Endothelial cell of umbilical vein (primary cell): ENCODE measurements around the gene CGNL1. TPM values are rescaled to one million over a fixed set of nuclear protein-coding genes. Genes with fewer than 3 reads are reported as not detected.

ENCODE experiments used
- BruUV-seq: library from RNA; stranded (reverse); fragments of 400-500 nt; replicated peaks from 2 replicates; lab custom pipeline; 2021; lab: Mats Ljungman, UMichigan
- CTCF ChIA-PET: fragments of 300-600, 350-600 bp; sonication (Branson Sonifier 250); formaldehyde crosslinking; loops from one replicate; lab custom pipeline; 2021; ENCODE audit warnings: antibody characterized with exemption, inconsistent platforms; lab: Charles Lee
- POLR2A ChIA-PET: fragments of 300-600, 350-600 bp; sonication (Branson Sonifier 250); formaldehyde crosslinking; loops from one replicate; lab custom pipeline; 2021; ENCODE audit warnings: antibody characterized with exemption, inconsistent platforms; lab: Charles Lee
- DNase-seq: peaks from one replicate; pipeline ENCODE4 v3.0.0-alpha.2; 2011; ENCODE audit warnings: low read depth, low spot score
- FAIRE-seq: peaks from 2 replicates; lab custom pipeline; 2011; peaks lifted over from hg19 to GRCh38; lab: Jason Lieb, UNC
- H2AFZ ChIP-seq: 2 replicates; pipeline ENCODE4 v1.6.0; 2012; ENCODE audit warnings: low read depth, low read length, control low read depth, inconsistent platforms
- H3K27ac ChIP-seq: 2 replicates; pipeline ENCODE4 v1.5.1; 2011; ENCODE audit warnings: low read depth, mild to moderate bottlenecking, control low read depth, low read length, moderate library complexity; ENCODE audit not compliant: insufficient read depth
- H3K27me3 ChIP-seq, 2 experiments: 2 replicates each; pipeline versions ENCODE4 v1.6.0 to v1.6.1; 2011; ENCODE audit warnings: low read length in 2 of 2, mixed read lengths in 1 of 2; ENCODE audit not compliant: control insufficient read depth in 2 of 2, insufficient read depth in 2 of 2
- H3K36me3 ChIP-seq, 2 experiments: 2 replicates in 1 of 2; 3 replicates in 1 of 2; pipeline ENCODE4 v1.5.1; 2011; ENCODE audit warnings: low read length in 2 of 2, mild to moderate bottlenecking in 1 of 2, moderate library complexity in 1 of 2; ENCODE audit not compliant: control insufficient read depth in 2 of 2, insufficient read depth in 2 of 2; ENCODE audit errors: extremely low read depth in 1 of 2
- H3K4me1 ChIP-seq: 3 replicates; pipeline ENCODE4 v1.5.1; 2011; ENCODE audit warnings: mild to moderate bottlenecking, low read length; ENCODE audit not compliant: control insufficient read depth, insufficient read depth; ENCODE audit errors: extremely low read depth
- H3K4me2 ChIP-seq: 2 replicates; pipeline ENCODE4 v1.6.1; 2011; ENCODE audit warnings: low read length, control low read depth, mixed read lengths; ENCODE audit not compliant: insufficient read depth
- H3K4me3 ChIP-seq, 3 experiments: fragments of 200-600 bp in 1 of 3; sonication (generic), shearing (Covaris generic) in 1 of 3; replicated peaks in 1 of 3; 2 replicates each; pipeline ENCODE4 v1.5.1; 2011 to 2016; ENCODE audit warnings: control low read depth in 3 of 3, low read length in 3 of 3, mild to moderate bottlenecking in 2 of 3, inconsistent platforms in 1 of 3, low read depth in 1 of 3, moderate library complexity in 1 of 3; ENCODE audit not compliant: insufficient read depth in 1 of 3
- H3K79me2 ChIP-seq: 2 replicates; pipeline ENCODE4 v1.6.0; 2012; ENCODE audit warnings: low read length, inconsistent platforms; ENCODE audit not compliant: control insufficient read depth, insufficient read depth
- H3K9ac ChIP-seq: replicated peaks from 2 replicates; pipeline ENCODE3; 2011; ENCODE audit warnings: low read length, control low read depth; ENCODE audit not compliant: insufficient read depth; ENCODE audit errors: extremely low read depth
- H3K9me1 ChIP-seq: replicated peaks from 3 replicates; pipeline ENCODE4 v1.6.0; 2011; ENCODE audit warnings: mild to moderate bottlenecking, low read length; ENCODE audit not compliant: control insufficient read depth, insufficient read depth; ENCODE audit errors: extremely low read depth
- H3K9me3 ChIP-seq: replicated peaks from 2 replicates; pipeline ENCODE4 v1.5.1; 2012; ENCODE audit warnings: low read length, inconsistent platforms; ENCODE audit not compliant: control insufficient read depth, insufficient read depth
- H4K20me1 ChIP-seq: replicated peaks from 2 replicates; pipeline ENCODE3; 2011; ENCODE audit warnings: mild to moderate bottlenecking, low read length; ENCODE audit not compliant: control insufficient read depth, insufficient read depth; ENCODE audit errors: extremely low read depth
- CTCF ChIP-seq, 2 donors: IDR thresholded peaks; 1 replicate in 1 of 2; 2 replicates in 1 of 2; pipeline ENCODE4 v1.5.1; 2011; ENCODE audit warnings: low read length in 2 of 2, mild to moderate bottlenecking in 2 of 2, moderate library complexity in 2 of 2, control low read depth in 1 of 2, inconsistent platforms in 1 of 2, low read depth in 1 of 2; ENCODE audit not compliant: insufficient read depth in 1 of 2; ENCODE audit errors: extremely low read depth in 1 of 2
- EZH2 ChIP-seq: IDR thresholded peaks from 2 replicates; pipeline ENCODE4 v1.6.1; 2012; ENCODE audit warnings: borderline replicate concordance, low read depth, mild to moderate bottlenecking, moderate library complexity, low read length, inconsistent platforms; ENCODE audit not compliant: severe bottlenecking
- FOS ChIP-seq: IDR thresholded peaks from 2 replicates; pipeline ENCODE4 v1.6.1; 2011; ENCODE audit warnings: mild to moderate bottlenecking, low read length, moderate library complexity, borderline replicate concordance; ENCODE audit not compliant: insufficient read depth
- GATA2 ChIP-seq: IDR thresholded peaks from 2 replicates; pipeline ENCODE4 v1.7.0; 2011; ENCODE audit warnings: low read depth, mild to moderate bottlenecking, moderate library complexity, mixed read lengths, low read length; ENCODE audit not compliant: insufficient read length, insufficient read depth
- JUN ChIP-seq: IDR thresholded peaks from 2 replicates; pipeline ENCODE4 v1.6.1; 2011; ENCODE audit warnings: borderline replicate concordance, low read depth; ENCODE audit not compliant: insufficient read length, insufficient read depth
- MAX ChIP-seq: IDR thresholded peaks from 2 replicates; pipeline ENCODE4 v1.6.1; 2011; ENCODE audit not compliant: insufficient read depth, insufficient read length
- MYC ChIP-seq: IDR thresholded peaks from one replicate; pipeline ENCODE4 v1.6.1; 2011; ENCODE audit warnings: mild to moderate bottlenecking, low read depth, low read length
- POLR2A ChIP-seq: IDR thresholded peaks from 2 replicates; pipeline ENCODE4 v1.6.1; 2012; ENCODE audit warnings: low read depth, mild to moderate bottlenecking, control low read depth, low read length
- POLR2AphosphoS5 ChIP-seq: IDR thresholded peaks from 2 replicates; pipeline ENCODE4 v1.6.1; 2012; ENCODE audit warnings: low read depth, mild to moderate bottlenecking, control low read depth, low read length, moderate library complexity; ENCODE audit not compliant: insufficient read depth
- dilution Hi-C: fragments of 300-500 bp; cut with MboI; formaldehyde crosslinking; loops from one replicate; pipeline ENCODE4 v1.15.0; 2019; ENCODE audit warnings: low sequenced_read_pairs; ENCODE audit not compliant: extremely low pct_ligation_motif_present
- intact Hi-C: fragments of 100-400 bp; cut with micrococcal nuclease; formaldehyde crosslinking; loops from one replicate; pipeline ENCODE4 v1.10.0; 2022
- polyA plus RNA-seq, 4 experiments: library from polyadenylated mRNA; depleted of rRNA in 3 of 4; stranded (reverse) in 3 of 4; unstranded in 1 of 4; fragments of >200 nt; gene quantifications; 2 replicates each; pipeline versions ENCODE4 v1.2.1 to v1.2.3, GENCODE V29; 2011 to 2012; ENCODE audit warnings: missing spikeins in 1 of 4
- total RNA-seq: library from RNA; stranded (reverse); gene quantifications from 2 replicates; pipeline ENCODE4 v1.2.3, GENCODE V29; 2021

CGNL1 gene
- total and polyA plus RNA-seq, 2 donors (not counting 3 experiments of a cell fraction or from before 2014, with no cell fraction given): 6.9 to 27.1 TPM

- BruUV-seq: no TSS peak
- ChIA-PET CTCF (interaction anchor here (0.8 to 4.3 kb wide), 8 partner anchors 10 to 358 kb away, joined by 3 to 30 read pairs (median 7); no protein-coding TSS in a partner anchor), POLR2A (no interaction called here)
Measured at GRCh38 chr15:57504599-57504940, 128.3 kb downstream of the CGNL1 start.

More at GRCh38 chr15:57504599-57504940, 128.3 kb downstream of the CGNL1 start:
- intact Hi-C loops: no loop called here
- H3K9me3 ChIP-seq: no peaks in the 10 kb centered on the region
- H3K4me1 ChIP-seq: peaks cover 30% of the 10 kb centered on the region
- TF ChIP-seq POLR2A: no peak
- no peak for TF ChIP-seq JUN
- no peak for TF ChIP-seq MYC
- no peak for TF ChIP-seq CTCF (IDR thresholded peaks at IDR 0.05; ENCODE audit: extremely low read depth in 1 of 2, insufficient read depth in 1 of 2, low read depth in 1 of 2, low read length in 2 of 2)
- no peak for TF ChIP-seq POLR2AphosphoS5
- TF ChIP-seq MAX: no peak
- no peak for TF ChIP-seq FOS
- TF ChIP-seq EZH2: no peak
- TF ChIP-seq GATA2: no peak
- no peaks in the 10 kb centered on the region for H4K20me1 ChIP-seq
- DNase-seq: no peak
- no peak overlapping the region for H2AFZ ChIP-seq
- no peaks in the 10 kb centered on the region for H3K27me3 ChIP-seq
- H3K9ac ChIP-seq: no peak overlapping the region
- H3K9me1 ChIP-seq: no peaks in the 10 kb centered on the region
- no peak for FAIRE-seq
- no peak overlapping the region for H3K27ac ChIP-seq
- no peak overlapping the region for H3K4me2 ChIP-seq
- dilution Hi-C loops: no loop called here
- H3K4me3 ChIP-seq: no peak overlapping the region
- no peaks in the 10 kb centered on the region for H3K36me3 ChIP-seq
- H3K79me2 ChIP-seq: no peaks in the 10 kb centered on the region
